Measurements from ENCODE around the gene INTS11.

DNA sequence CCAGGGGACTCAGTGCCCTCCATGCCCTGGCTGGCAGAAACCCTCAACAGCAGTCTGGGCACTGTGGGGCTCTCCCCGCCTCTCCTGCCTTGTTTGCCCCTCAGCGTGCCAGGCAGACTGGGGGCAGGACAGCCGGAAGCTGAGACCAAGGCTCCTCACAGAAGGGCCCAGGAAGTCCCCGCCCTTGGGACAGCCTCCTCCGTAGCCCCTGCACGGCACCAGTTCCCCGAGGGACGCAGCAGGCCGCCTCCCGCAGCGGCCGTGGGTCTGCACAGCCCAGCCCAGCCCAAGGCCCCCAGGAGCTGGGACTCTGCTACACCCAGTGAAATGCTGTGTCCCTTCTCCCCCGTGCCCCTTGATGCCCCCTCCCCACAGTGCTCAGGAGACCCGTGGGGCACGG, 3.8 kb upstream of the INTS11 start:
- TF ChIP-seq CTCF (conservative IDR thresholded peaks at IDR 0.05; ENCODE audit: low read depth, low read length) (no peak), EZH2phosphoT487 (IDR thresholded peaks at IDR 0.05; ENCODE audit: borderline replicate concordance, low read length) (no peak)

Measured in PC-3 (cell line).